WERI-Rb-1 (cell line): ENCODE measurements around the gene CDKN2C.

Experiments
- DNase-seq: peaks from one replicate; pipeline ENCODE4 v3.0.0-alpha.2; 2020
- H3K27ac ChIP-seq: fragments of 250-450 bp; sonication (Bioruptor Pico); 2 replicates; pipeline ENCODE4 v1.5.1; 2020; ENCODE audit warnings: mild to moderate bottlenecking, moderate library complexity
- H3K27me3 ChIP-seq: fragments of 250-450 bp; sonication (Bioruptor Pico); 2 replicates; pipeline ENCODE4 v1.5.1; 2021; ENCODE audit warnings: mild to moderate bottlenecking, low read depth, moderate library complexity; ENCODE audit not compliant: insufficient read depth, severe bottlenecking
- H3K36me3 ChIP-seq: fragments of 250-450 bp; sonication (Bioruptor Pico); 2 replicates; pipeline ENCODE4 v1.5.1; 2020; ENCODE audit warnings: mild to moderate bottlenecking, moderate library complexity
- H3K4me3 ChIP-seq: 2 replicates; pipeline ENCODE4 v1.5.1; 2011; ENCODE audit warnings: low read depth, mild to moderate bottlenecking, control low read depth, low read length
- H3K9me3 ChIP-seq: fragments of 250-450 bp; sonication (Bioruptor Pico); 2 replicates; pipeline ENCODE4 v1.5.1; 2021; ENCODE audit warnings: mild to moderate bottlenecking, moderate library complexity; ENCODE audit not compliant: severe bottlenecking
- TF ChIP-seq, protein P1 (sequence below): IDR thresholded peaks from 2 replicates; pipeline ENCODE4 v1.5.1; 2011; ENCODE audit warnings: low read depth, mild to moderate bottlenecking, control low read depth, inconsistent platforms, low read length

CDKN2C gene

DNA sequence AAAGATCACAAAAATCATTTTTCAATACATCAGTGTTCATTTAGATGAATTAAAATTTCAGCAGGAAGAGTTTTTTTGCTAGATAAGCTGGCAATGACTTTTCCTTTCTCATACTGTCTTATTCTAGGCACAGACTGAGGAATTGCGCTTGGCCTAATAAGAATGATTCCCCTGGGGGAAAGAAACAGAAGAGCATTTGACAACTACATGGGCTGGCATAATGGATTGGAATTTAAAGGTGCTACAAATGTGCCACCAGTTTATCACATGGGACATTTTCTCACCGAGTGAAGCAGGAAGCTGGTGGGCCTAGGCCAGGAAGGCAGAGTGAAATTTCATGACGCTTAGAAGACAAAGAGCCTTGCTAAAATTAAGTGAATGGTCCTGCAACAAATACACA, 39.3 kb downstream of the CDKN2C start:
- TF ChIP-seq, protein P1, sequence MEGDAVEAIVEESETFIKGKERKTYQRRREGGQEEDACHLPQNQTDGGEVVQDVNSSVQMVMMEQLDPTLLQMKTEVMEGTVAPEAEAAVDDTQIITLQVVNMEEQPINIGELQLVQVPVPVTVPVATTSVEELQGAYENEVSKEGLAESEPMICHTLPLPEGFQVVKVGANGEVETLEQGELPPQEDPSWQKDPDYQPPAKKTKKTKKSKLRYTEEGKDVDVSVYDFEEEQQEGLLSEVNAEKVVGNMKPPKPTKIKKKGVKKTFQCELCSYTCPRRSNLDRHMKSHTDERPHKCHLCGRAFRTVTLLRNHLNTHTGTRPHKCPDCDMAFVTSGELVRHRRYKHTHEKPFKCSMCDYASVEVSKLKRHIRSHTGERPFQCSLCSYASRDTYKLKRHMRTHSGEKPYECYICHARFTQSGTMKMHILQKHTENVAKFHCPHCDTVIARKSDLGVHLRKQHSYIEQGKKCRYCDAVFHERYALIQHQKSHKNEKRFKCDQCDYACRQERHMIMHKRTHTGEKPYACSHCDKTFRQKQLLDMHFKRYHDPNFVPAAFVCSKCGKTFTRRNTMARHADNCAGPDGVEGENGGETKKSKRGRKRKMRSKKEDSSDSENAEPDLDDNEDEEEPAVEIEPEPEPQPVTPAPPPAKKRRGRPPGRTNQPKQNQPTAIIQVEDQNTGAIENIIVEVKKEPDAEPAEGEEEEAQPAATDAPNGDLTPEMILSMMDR: no peak
- Histone ChIP-seq H3K27me3 (no peaks in the 10 kb centered on the region), H3K27ac (no peak overlapping the region), H3K4me3 (no peak overlapping the region), H3K36me3 (no peaks in the 10 kb centered on the region; the same call in 1 of the 2 replicates), H3K9me3 (peaks cover 2% of the 10 kb centered on the region)
- no peak for DNase-seq

DNA sequence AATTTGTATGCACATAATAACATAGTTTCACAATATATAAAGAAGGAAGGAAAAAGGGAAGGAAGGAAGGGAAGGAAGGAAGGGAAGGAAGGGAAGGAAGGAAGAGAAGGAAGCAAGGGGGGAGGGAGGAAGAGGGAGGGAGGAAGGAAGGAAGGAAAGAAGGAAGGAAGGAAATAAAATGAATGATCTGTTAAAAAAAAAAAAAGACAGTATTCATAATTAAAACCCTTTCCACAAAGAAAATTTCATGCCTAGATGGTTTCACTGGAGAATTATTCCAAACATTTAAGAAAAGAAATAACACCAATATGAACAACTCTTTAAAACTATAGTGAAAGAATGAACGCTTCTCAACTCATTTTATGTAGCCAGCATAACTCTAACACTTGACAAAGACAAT, 44.8 kb downstream of the CDKN2C start:
- Histone ChIP-seq H3K36me3 (no peaks in the 10 kb centered on the region), H3K27ac (no peak overlapping the region), H3K4me3 (no peak overlapping the region), H3K9me3 (no peaks in the 10 kb centered on the region), H3K27me3 (no peaks in the 10 kb centered on the region)
- TF ChIP-seq, protein P1: no peak
- DNase-seq: no peak

DNA sequence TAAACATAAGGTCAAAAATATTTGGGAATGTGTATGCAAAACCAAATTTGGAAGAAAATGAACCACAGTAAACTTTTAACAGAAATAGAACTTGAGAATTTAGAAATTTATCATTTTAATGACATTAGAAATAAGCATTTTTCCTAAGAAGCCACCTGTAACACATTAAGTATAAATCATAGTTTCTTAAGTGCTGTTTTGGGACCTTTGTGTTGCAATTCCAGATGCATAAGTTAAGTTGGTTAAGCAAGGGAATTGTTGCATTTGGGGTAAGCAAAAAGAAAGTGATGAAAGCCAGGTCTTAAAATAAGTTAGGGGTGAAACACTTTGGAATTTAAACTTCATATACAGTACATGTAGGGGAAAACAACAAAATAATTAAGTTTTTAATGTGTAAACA, 49.8 kb downstream of the CDKN2C start:
- no peaks in the 10 kb centered on the region for H3K36me3 ChIP-seq
- H3K27ac ChIP-seq: no peak overlapping the region
- H3K4me3 ChIP-seq: no peak overlapping the region
- H3K9me3 ChIP-seq: no peaks in the 10 kb centered on the region
- TF ChIP-seq, protein P1: no peak
- H3K27me3 ChIP-seq: no peaks in the 10 kb centered on the region
- DNase-seq: no peak
